Erythroblast (primary cell): Measurements from ENCODE around the gene ATG101.
A peak's percentile ranks its signal among the peaks of the same experiment; 100 is the strongest.

Experiments
- GATA1 ChIP-seq: IDR thresholded peaks from 2 replicates; pipeline ENCODE4 v1.6.1; 2011; ENCODE audit warnings: low read depth, mild to moderate bottlenecking, control low read depth, low read length, moderate library complexity
- POLR2A ChIP-seq: IDR thresholded peaks from 2 replicates; pipeline ENCODE4 v1.6.1; 2011; ENCODE audit warnings: mild to moderate bottlenecking, low read length

DNA sequence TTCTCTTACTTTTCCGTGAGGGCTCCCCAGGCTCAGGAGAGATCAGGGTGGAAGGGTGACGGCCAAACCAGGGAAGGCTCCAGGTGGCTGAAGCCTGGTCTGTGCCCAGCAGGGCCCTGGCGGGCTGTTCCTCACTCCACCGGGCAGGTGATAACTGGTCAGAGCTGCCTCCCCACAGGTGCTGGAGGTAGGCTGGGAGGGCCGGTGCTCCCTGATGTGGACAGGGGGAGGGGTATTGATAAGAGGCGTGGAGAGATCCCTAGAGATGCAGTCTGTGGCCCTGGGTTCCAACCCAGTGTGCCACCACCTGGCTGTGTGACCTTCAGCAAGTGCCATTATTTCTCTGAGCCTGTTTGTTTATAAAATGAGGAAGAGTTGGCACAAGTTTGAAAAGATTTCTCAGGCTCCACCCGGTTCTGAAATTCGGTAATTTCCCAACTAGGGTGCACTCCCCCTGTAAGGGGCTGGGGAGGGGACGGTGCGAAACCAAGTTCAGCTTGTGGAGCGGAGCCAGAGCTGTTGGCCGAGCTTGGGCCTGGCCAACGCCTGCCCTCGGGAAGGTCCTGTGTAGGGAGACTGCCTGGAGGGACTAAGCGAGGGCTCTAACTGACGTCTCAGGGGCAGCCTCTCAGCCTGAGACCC is 19.5 kb upstream of the ATG101 start:
- peak; percentile 19 for TF ChIP-seq POLR2A
- TF ChIP-seq GATA1: no peak
